ENCODE data around the gene PDZK1.
A peak's percentile ranks its signal among the peaks of the same experiment; 100 is the strongest.

Gene PDZK1

GRCh38 chr1:145701306-145701862, 5.8 kb downstream of the PDZK1 start:
- in situ Hi-C loops (cut with MboI; ENCODE audit: low pct_unique_long_range_greater_than_20kb, low sequenced_read_pairs, unreplicated experiment) = no loop called here
- no peak for DNase-seq (ENCODE audit: low spot score)
- TF ChIP-seq, protein P1, sequence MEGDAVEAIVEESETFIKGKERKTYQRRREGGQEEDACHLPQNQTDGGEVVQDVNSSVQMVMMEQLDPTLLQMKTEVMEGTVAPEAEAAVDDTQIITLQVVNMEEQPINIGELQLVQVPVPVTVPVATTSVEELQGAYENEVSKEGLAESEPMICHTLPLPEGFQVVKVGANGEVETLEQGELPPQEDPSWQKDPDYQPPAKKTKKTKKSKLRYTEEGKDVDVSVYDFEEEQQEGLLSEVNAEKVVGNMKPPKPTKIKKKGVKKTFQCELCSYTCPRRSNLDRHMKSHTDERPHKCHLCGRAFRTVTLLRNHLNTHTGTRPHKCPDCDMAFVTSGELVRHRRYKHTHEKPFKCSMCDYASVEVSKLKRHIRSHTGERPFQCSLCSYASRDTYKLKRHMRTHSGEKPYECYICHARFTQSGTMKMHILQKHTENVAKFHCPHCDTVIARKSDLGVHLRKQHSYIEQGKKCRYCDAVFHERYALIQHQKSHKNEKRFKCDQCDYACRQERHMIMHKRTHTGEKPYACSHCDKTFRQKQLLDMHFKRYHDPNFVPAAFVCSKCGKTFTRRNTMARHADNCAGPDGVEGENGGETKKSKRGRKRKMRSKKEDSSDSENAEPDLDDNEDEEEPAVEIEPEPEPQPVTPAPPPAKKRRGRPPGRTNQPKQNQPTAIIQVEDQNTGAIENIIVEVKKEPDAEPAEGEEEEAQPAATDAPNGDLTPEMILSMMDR (IDR thresholded peaks at IDR 0.05; ENCODE audit: extremely low read depth, insufficient read depth, missing control alignments) = no peak

- in situ Hi-C loops (cut with MboI; ENCODE audit: low pct_unique_long_range_greater_than_20kb, low sequenced_read_pairs, unreplicated experiment) = no loop called here
- TF ChIP-seq, protein P1 (IDR thresholded peaks at IDR 0.05; ENCODE audit: extremely low read depth, insufficient read depth, missing control alignments) = no peak
- DNase-seq (ENCODE audit: low spot score) = no peak
These were observed 10.6 kb downstream of the PDZK1 start for GRCh38 chr1:145696630-145696960.

DNA sequence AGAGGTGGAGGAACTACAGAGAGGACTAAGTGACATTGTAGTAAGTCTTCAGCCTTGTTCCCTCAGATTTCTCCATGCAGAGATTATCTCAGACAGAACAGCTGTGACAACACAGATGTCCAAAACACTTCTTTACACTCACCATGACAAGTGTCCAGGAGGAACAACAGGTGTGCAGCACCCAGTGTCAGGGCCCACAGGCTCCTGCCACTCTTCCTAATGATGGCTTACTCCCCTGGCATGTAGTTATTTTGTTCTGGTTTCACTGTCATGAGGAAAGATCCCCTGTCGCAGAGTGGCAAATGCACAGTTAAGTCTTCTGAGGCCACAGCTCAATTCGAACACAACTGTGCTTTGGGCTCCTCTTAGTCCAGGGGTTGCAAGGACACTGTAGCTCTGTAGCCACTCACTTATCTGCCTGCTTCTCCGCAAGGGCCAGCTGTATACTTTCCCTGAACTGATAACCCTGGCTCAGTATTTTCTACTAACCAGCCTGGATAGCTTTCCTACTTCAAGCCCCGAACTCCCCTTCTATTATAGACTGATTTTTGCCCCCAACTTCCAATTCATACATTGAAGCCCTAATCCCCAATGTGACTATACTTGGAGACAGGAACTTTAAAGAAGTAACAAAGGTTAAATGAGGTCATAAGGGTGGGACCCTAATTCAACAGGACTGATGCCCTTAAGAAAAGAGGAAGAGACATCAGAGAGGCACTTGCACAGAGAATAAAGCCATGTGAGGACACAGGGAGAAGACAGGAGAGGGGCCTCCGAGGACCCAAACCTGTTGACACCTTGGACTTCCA, 11.1 kb downstream of the PDZK1 start:
- TF ChIP-seq, protein P1 (IDR thresholded peaks at IDR 0.05; ENCODE audit: extremely low read depth, insufficient read depth, missing control alignments) = no peak
- in situ Hi-C loops (cut with MboI; ENCODE audit: low pct_unique_long_range_greater_than_20kb, low sequenced_read_pairs, unreplicated experiment) = no loop called here
- DNase-seq (ENCODE audit: low spot score) = no peak

- TF ChIP-seq, protein P1 (IDR thresholded peaks at IDR 0.05; ENCODE audit: extremely low read depth, insufficient read depth, missing control alignments) = no peak
- in situ Hi-C loops (cut with MboI; ENCODE audit: low pct_unique_long_range_greater_than_20kb, low sequenced_read_pairs, unreplicated experiment) = no loop called here
- DNase-seq (ENCODE audit: low spot score) = no peak
These were observed 14.3 kb downstream of the PDZK1 start for GRCh38 chr1:145692785-145693443.

DNA sequence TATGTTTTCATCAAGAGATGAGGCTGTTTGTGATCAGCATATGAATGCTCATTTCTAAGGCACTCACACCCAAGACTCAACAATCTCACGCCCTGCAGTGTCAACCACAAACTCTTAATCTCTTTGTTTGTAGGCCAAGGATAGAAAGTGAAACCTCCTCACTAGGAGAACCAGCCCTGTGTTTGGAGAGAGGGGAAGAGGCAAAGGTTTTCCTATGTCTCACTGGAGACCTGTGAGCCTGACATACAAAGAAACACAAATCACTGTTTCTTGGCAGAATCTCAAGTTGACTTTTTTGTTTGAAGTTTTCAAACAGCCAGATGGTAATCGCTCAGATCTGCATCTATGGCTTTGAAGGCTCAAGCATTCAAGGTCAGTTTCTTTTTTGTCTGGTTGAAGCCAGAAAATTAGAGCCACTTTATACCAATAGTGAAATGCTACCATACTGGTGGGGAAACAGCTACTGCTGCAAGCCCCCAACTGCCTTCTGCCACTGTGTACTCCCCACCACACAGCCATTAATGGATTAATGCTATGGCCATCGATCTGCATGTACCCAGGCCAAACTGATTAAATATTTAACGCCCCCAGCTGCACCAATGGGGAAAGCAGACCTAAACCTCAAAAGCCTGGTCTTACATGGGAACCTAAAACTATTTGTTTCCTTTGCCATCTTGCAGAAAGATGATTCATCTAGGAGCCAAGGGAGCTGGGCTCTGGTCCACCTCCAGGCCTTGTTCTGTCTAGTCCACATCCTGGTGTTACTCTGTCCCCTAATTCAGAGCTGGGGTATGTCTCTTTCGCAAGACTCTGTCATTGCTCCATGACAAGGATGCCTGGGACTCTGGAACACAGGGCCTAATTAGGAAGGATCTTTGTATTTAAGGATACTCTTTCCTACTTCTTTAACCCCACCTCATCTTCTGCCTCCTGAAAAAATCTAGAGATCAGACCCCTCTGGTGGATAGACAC, 16.3 kb downstream of the PDZK1 start:
- TF ChIP-seq, protein P1 (IDR thresholded peaks at IDR 0.05; ENCODE audit: extremely low read depth, insufficient read depth, missing control alignments) = no peak
- in situ Hi-C loops (cut with MboI; ENCODE audit: low pct_unique_long_range_greater_than_20kb, low sequenced_read_pairs, unreplicated experiment) = no loop called here
- peak; percentile 69 for DNase-seq (ENCODE audit: low spot score)

- TF ChIP-seq, protein P1 (IDR thresholded peaks at IDR 0.05; ENCODE audit: extremely low read depth, insufficient read depth, missing control alignments) = no peak
- no peak for DNase-seq (ENCODE audit: low spot score)
- in situ Hi-C loops (cut with MboI; ENCODE audit: low pct_unique_long_range_greater_than_20kb, low sequenced_read_pairs, unreplicated experiment) = no loop called here
These were observed 17.2 kb downstream of the PDZK1 start for GRCh38 chr1:145689922-145690321.

Data from GM13977 (cell line).